GM10266 (cell line): ENCODE results near the gene ENAH.
"Not testable (repeated sequence)": the region's sequence is repeated elsewhere in the genome, so short reads cannot be mapped to it uniquely, and the experiment has no call there.

ENCODE experiments used
- DNase-seq: peaks from one replicate; pipeline ENCODE4 v3.0.0; 2012; ENCODE audit errors: extremely low spot score
- TF ChIP-seq, protein P1 (sequence below): IDR thresholded peaks from 2 replicates; pipeline ENCODE4 v1.5.1; 2012; ENCODE audit warnings: mild to moderate bottlenecking, low read depth; ENCODE audit not compliant: control insufficient read depth, insufficient read depth; ENCODE audit errors: missing control alignments

ENAH gene

DNA sequence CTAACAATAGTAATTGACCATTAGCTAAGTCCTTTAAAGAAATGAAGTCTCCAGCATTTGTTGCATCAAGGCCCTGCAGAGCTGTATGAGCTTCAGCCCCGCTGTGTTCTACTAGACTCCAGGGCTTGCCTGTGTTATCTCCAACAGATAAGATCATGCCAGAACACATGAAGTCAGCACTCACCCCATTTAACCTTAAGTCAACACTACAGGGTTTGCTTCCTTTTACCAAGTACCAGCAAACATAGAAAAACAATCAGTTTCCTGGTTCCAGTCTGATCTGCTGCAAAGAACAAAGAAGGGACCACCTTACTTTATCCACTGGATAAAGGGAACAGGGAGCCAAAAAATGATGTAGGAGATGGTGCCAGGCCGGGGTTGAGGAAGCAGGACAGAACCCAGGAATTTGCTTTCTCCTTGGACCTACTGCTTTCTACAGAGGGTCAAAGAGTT lies 41.3 kb upstream of the ENAH start:
- TF ChIP-seq, protein P1, sequence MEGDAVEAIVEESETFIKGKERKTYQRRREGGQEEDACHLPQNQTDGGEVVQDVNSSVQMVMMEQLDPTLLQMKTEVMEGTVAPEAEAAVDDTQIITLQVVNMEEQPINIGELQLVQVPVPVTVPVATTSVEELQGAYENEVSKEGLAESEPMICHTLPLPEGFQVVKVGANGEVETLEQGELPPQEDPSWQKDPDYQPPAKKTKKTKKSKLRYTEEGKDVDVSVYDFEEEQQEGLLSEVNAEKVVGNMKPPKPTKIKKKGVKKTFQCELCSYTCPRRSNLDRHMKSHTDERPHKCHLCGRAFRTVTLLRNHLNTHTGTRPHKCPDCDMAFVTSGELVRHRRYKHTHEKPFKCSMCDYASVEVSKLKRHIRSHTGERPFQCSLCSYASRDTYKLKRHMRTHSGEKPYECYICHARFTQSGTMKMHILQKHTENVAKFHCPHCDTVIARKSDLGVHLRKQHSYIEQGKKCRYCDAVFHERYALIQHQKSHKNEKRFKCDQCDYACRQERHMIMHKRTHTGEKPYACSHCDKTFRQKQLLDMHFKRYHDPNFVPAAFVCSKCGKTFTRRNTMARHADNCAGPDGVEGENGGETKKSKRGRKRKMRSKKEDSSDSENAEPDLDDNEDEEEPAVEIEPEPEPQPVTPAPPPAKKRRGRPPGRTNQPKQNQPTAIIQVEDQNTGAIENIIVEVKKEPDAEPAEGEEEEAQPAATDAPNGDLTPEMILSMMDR, result no peak
- DNase-seq, result no peak

DNA sequence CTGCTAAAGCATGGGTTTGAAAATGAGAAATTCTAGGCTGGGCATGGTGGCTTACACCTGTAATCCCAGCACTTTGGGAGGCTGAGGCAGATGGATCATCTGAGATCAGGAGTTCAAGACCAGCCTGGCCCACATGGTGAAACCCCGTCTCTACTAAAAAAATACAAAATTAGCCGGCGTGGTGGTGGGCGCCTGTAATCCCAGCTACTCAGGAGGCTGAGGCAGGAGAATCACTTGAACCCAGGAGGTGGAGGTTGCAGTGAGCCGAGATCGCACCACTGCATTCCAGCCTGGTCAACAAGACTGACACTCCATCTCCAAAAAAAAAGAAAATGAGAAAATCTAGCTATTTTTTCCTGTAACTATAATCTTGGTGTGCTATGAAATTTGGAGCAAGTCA lies 40.8 kb upstream of the ENAH start:
- not testable (repeated sequence) for DNase-seq

DNA sequence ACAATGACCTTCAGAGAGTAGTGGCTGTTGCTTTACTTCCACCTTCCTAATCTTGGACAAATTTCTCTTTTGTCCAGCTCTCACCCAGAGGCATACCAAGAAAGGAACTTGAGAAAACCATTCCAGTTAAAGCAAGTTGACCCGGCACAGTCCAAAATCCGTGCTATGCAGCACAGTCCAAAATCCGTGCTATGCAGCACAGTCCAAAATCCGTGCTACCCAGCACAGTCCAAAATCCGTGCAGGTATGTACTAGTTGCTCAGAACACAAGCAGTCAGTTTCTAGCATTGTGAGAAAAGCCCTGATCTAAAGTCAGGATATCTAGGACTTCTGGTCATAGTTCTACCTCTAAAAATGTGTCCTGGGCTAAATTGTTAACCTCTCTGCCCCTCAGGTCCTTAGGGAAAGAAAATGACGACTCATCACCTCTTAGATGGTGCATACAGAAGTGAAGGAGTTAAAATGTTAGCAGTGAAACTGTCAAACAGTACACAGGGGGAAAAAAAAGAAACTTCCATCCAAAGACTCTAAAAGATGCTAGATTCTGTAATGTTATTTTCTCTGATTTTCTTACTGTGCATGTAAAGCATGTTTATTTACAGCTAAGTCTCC lies 40.3 kb upstream of the ENAH start:
- TF ChIP-seq, protein P1, result no peak
- DNase-seq, result no peak

DNA sequence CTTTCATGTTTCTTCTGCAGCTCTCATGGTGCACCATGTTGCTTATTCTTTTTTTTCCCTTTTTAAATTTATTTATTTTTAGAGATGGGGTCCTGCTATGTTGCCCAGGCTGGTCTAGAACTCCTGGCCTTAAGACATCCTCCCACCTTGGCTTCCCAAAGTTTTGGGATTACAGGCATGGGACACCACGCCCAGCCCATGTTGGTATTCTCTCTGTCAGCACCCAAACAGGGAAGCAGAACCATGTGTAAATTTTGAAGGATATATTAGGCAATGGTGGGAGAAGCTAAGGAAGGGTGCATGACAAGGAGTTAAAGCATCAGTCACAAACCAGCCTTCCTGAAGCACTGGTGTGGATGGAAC lies 39.6 kb upstream of the ENAH start:
- TF ChIP-seq, protein P1, result no peak
- DNase-seq, result no peak

DNA sequence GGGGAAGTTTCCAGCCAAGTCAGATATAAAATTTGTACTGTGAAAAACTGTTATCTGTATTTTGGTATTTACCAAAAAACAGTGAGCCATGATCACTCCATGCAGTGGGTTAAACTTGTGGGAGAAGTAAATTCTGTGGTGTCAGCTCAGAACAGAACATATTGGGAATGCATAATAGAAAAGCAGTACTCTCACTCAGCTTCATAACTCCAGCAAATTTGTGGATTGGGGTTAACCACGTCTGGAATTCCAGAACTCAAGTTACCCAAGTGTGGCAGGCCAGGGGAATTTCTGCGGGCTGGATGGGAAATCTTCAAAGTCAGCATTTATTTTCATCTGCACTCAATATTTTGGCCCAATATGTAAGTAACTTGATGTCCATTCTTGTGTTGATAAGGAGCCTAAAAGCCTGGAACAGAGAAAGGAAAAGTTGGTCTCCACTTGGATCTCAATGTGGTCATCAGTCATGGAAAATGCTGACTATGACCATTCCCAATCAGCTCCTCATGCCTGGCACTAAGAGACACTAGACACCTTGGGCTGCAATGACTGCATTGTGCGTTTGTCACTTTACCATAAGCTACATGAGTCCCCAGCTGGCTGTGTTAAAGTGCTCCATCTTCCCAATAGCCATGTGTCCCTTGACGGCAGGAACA lies 39.1 kb upstream of the ENAH start:
- no peak for DNase-seq
- TF ChIP-seq, protein P1, result no peak

DNA sequence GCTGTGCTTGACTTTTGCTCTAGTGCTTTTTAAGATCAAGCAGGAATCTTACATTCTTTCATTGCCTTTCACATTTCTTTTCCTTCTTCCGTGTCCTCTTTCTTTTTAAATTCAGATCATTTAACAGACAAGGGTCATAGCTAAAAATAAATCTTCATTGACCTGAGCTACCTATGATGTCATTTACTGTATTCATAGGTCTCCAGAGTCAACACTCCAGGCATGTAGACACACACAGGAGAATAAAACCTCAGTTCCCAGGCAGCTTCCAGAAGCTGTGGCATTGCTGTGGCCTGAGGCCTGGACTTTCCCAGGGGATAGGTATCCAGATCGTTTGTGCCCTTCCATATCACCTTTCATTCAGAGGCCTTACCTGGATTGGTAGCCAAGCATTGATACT lies 38.5 kb upstream of the ENAH start:
- TF ChIP-seq, protein P1, result no peak
- no peak for DNase-seq

DNA sequence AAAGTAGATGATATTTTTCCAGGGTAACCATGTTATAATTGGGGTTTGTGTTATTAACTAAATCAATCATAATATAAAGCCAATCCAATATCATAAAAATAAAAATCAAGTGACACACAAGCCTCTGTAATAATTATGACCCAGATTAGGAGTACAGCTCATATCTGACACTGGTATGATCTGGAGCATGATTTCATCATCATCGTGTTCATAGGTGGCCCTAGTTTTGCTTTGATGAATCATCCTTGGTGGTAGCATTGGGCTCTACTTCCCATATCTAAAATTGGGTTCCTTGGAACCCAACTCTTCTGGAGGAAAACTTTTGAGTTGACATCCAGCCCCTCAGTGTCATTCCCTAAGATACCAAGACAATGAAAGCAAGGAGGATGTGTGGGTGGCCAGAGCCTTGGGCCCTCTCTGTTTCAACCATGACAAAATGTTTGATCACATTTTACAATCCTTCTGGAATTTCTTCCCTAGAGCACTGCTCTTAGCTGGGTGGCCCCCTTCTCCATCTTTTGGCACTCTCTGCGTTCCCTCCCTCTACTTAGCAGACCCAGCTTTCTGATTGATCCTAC lies 37.0 kb upstream of the ENAH start:
- DNase-seq, result no peak
- TF ChIP-seq, protein P1, result no peak
